ENCODE results near the gene GALNT11.

GALNT11 gene

GRCh38 chr7:152158801-152159587, 133.5 kb downstream of the GALNT11 start:
- no peak for DNase-seq

- DNase-seq = no peak
Observed at GRCh38 chr7:152161171-152161570, 135.7 kb downstream of the GALNT11 start.

GRCh38 chr7:152162287-152162686, 136.8 kb downstream of the GALNT11 start:
- DNase-seq = no peak

All from midbrain (tissue), 1 donor.